IMR-90 (cell line): ENCODE data around the gene GRIK3. TPM values are rescaled to one million over a fixed set of nuclear protein-coding genes. Genes with fewer than 3 reads are reported as not detected.

Experiments used
- ATAC-seq: fragments of 200-7000 bp; cut with Tn5 transposase; 2 replicates; pipeline ENCODE4 v1.9.1; 2020; ENCODE audit warnings: low read depth, mild to moderate bottlenecking, moderate library complexity
- BruUV-seq: library from RNA; stranded (reverse); fragments of 400-500 nt; replicated peaks from 2 replicates; lab custom pipeline; 2021; lab: Mats Ljungman, UMichigan
- CTCF ChIA-PET: fragments of 300-600 bp; formaldehyde crosslinking; extraction: SDS; loops from one replicate; lab custom pipeline; 2021; ENCODE audit warnings: antibody characterized with exemption; lab: Yijun Ruan, JAX
- POLR2A ChIA-PET: fragments of 300-600 bp; sonication (Branson Sonifier 250); formaldehyde crosslinking; loops from one replicate; lab custom pipeline; 2022; ENCODE audit warnings: antibody characterized with exemption; ENCODE audit not compliant: unreplicated experiment; lab: Charles Lee
- DNase-seq: peaks from one replicate; pipeline ENCODE4 v3.0.0; 2013
- H2AFZ ChIP-seq: replicated peaks from 2 replicates; pipeline ENCODE3; 2013; ENCODE audit warnings: low read length, mild to moderate bottlenecking; ENCODE audit not compliant: poor library complexity
- H2AK5ac ChIP-seq: 2 replicates; pipeline ENCODE4 v1.6.1; 2013; ENCODE audit warnings: low read depth, low read length, inconsistent platforms
- H2AK9ac ChIP-seq: replicated peaks from 2 replicates; pipeline ENCODE3; 2013; ENCODE audit warnings: mild to moderate bottlenecking, low read depth, low read length, moderate library complexity; ENCODE audit not compliant: poor library complexity
- H2BK120ac ChIP-seq: 2 replicates; pipeline ENCODE4 v1.6.1; 2013; ENCODE audit warnings: low read depth, low read length, inconsistent platforms
- H2BK15ac ChIP-seq: 3 replicates; pipeline ENCODE4 v1.6.1; 2013; ENCODE audit warnings: low read depth, low read length, inconsistent platforms
- H2BK20ac ChIP-seq: 2 replicates; pipeline ENCODE4 v1.6.1; 2013; ENCODE audit warnings: low read depth, mild to moderate bottlenecking, inconsistent platforms, low read length, moderate library complexity
- H2BK5ac ChIP-seq: 2 replicates; pipeline ENCODE4 v1.6.1; 2013; ENCODE audit warnings: mild to moderate bottlenecking, low read depth, low read length, inconsistent platforms; ENCODE audit not compliant: poor library complexity, severe bottlenecking
- H3K14ac ChIP-seq: replicated peaks from 2 replicates; pipeline ENCODE4 v1.6.1; 2013; ENCODE audit warnings: low read depth, low read length, inconsistent platforms
- H3K18ac ChIP-seq: 2 replicates; pipeline ENCODE4 v1.6.1; 2013; ENCODE audit warnings: low read depth, low read length, control low read depth
- H3K23ac ChIP-seq: 2 replicates; pipeline ENCODE4 v1.6.1; 2013; ENCODE audit warnings: low read depth, low read length, inconsistent platforms
- H3K27ac ChIP-seq: 2 replicates; pipeline ENCODE4 v1.5.1; 2013; ENCODE audit warnings: mild to moderate bottlenecking, control low read depth, low read length; ENCODE audit not compliant: insufficient read depth
- H3K27me3 ChIP-seq: 2 replicates; pipeline ENCODE4 v1.6.1; 2013; ENCODE audit warnings: low read length; ENCODE audit not compliant: control insufficient read depth, insufficient read depth
- H3K36me3 ChIP-seq: 2 replicates; pipeline ENCODE4 v1.6.1; 2013; ENCODE audit warnings: low read length, mixed read lengths; ENCODE audit not compliant: control insufficient read depth, insufficient read depth
- H3K4ac ChIP-seq: 2 replicates; pipeline ENCODE4 v1.6.1; 2013; ENCODE audit warnings: low read depth, low read length, inconsistent platforms
- H3K4me1 ChIP-seq: 2 replicates; pipeline ENCODE4 v1.6.1; 2013; ENCODE audit warnings: low read length, mixed read lengths; ENCODE audit not compliant: control insufficient read depth, insufficient read depth
- H3K4me2 ChIP-seq: 2 replicates; pipeline ENCODE4 v1.6.1; 2013; ENCODE audit warnings: low read depth, mild to moderate bottlenecking, control low read depth, low read length, moderate library complexity
- H3K4me3 ChIP-seq: 2 replicates; pipeline ENCODE4 v1.5.1; 2013; ENCODE audit warnings: low read depth, mild to moderate bottlenecking, control low read depth, low read length, moderate library complexity; ENCODE audit not compliant: insufficient read depth
- H3K56ac ChIP-seq: 2 replicates; pipeline ENCODE4 v1.6.1; 2013; ENCODE audit warnings: low read length, inconsistent platforms; ENCODE audit not compliant: insufficient read depth; ENCODE audit errors: extremely low read depth
- H3K79me1 ChIP-seq, 2 experiments: 2 replicates each; pipeline ENCODE4 v1.6.1; 2013; ENCODE audit warnings: low read length in 2 of 2, inconsistent platforms in 1 of 2, low read depth in 1 of 2
- H3K9ac ChIP-seq: 2 replicates; pipeline ENCODE4 v1.6.1; 2013; ENCODE audit warnings: low read depth, low read length, control low read depth
- H3K9me1 ChIP-seq: 2 replicates; pipeline ENCODE4 v1.6.1; 2013; ENCODE audit warnings: low read length, inconsistent platforms; ENCODE audit not compliant: insufficient read depth
- H3K9me3 ChIP-seq: 2 replicates; pipeline ENCODE4 v1.6.1; 2013; ENCODE audit warnings: low read length; ENCODE audit not compliant: control insufficient read depth, insufficient read depth
- H4K20me1 ChIP-seq: 2 replicates; pipeline ENCODE4 v1.6.1; 2013; ENCODE audit warnings: low read length, inconsistent platforms; ENCODE audit not compliant: insufficient read depth
- H4K5ac ChIP-seq: 2 replicates; pipeline ENCODE4 v1.6.1; 2013; ENCODE audit warnings: mild to moderate bottlenecking, low read depth, low read length, control low read depth
- H4K8ac ChIP-seq, 2 experiments: 2 replicates each; pipeline ENCODE4 v1.6.1; 2013; ENCODE audit warnings: low read depth in 2 of 2, low read length in 2 of 2, control low read depth in 1 of 2, inconsistent platforms in 1 of 2
- H4K91ac ChIP-seq: 2 replicates; pipeline ENCODE4 v1.6.1; 2013; ENCODE audit warnings: low read depth, low read length, inconsistent platforms; ENCODE audit not compliant: insufficient read depth
- MXI1 ChIP-seq: IDR thresholded peaks from 2 replicates; pipeline ENCODE4 v1.6.1; 2012; ENCODE audit warnings: low read depth, mild to moderate bottlenecking, low read length, moderate library complexity, borderline replicate concordance
- WGBS, 2 experiments: methylation state at CpG; one replicate each; pipeline versions ENCODE4 v1.1.5 to v1.1.7; 2013; ENCODE audit warnings: missing lambda C conversion rate in 2 of 2; ENCODE audit not compliant: insufficient read length in 1 of 2; ENCODE audit errors: extremely low coverage in 2 of 2; 5-methylcytosine and 5-hydroxymethylcytosine counted together
- dilution Hi-C: fragments of 300-500 bp; cut with HindIII; formaldehyde crosslinking; loops from one replicate; pipeline ENCODE4 v1.14.3; 2018; ENCODE audit warnings: low sequenced_read_pairs; ENCODE audit not compliant: unreplicated experiment
- in situ Hi-C: fragments of 300-500 bp; cut with MboI; formaldehyde crosslinking; loops from 3 replicates; pipeline ENCODE4 v1.14.3; 2019; ENCODE audit warnings: low sequenced_read_pairs, inconsistent platforms, mixed read lengths
- intact Hi-C: fragments of 100-400 bp; cut with micrococcal nuclease; formaldehyde crosslinking; loops from 2 replicates; pipeline ENCODE4 v1.10.0; 2022
- polyA plus RNA-seq, 3 experiments: library from polyadenylated mRNA; depleted of rRNA; stranded (reverse); fragments of >200 nt; gene quantifications; 2 replicates each; pipeline ENCODE4 v1.2.3, GENCODE V29; 2012; ENCODE audit warnings: low replicate concordance in 1 of 3
- total RNA-seq: library from RNA; depleted of rRNA; stranded (reverse); fragments of >200 nt; gene quantifications from 2 replicates; pipeline ENCODE4 v1.2.3, GENCODE V29; 2012

The GRIK3 gene
- total and polyA plus RNA-seq, 2 of the 4 experiments (the other 2 are of a cell fraction), result not detected

DNA sequence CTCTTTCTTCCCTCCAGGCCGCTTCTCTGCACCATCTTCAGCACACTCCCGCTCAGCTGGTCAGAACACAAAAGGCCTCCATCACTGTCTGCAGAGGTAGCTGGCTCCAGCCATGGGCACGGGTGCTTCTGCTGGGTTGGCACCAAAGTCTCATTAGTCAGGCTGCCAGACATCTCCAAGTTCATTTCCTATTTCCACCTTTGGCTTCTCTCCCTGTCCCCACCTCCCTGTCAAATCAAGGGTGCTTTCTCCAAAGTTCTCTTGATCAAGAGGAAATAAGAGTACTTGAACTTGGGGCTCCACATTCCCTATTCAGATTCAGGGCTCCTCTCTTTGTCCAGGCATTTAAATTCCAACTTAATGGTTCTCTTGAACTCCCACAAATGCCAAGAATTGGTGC, 33.9 kb upstream of the GRIK3 start:
- Histone ChIP-seq H4K5ac (no peak overlapping the region), H3K9me3 (no peaks in the 10 kb centered on the region), H3K4ac (no peak overlapping the region), H3K56ac (no peak overlapping the region), H2BK5ac (no peak overlapping the region), H3K4me2 (no peak overlapping the region), H3K27ac (no peak overlapping the region), H3K18ac (no peak overlapping the region), H4K91ac (no peak overlapping the region), H2AK9ac (no peak overlapping the region), H3K9ac (no peak overlapping the region), H3K36me3 (no peaks in the 10 kb centered on the region), H4K8ac (no peak overlapping the region), H3K4me3 (no peak overlapping the region), H2AK5ac (no peak overlapping the region), H3K4me1 (no peaks in the 10 kb centered on the region), H3K9me1 (no peaks in the 10 kb centered on the region), H4K20me1 (no peaks in the 10 kb centered on the region), H3K27me3 (no peaks in the 10 kb centered on the region), H3K14ac (no peak overlapping the region), H3K23ac (no peak overlapping the region), H3K79me1 (no peaks in the 10 kb centered on the region), H2AFZ (no peak overlapping the region), H2BK120ac (no peak overlapping the region), H2BK15ac (no peak overlapping the region), H2BK20ac (no peak overlapping the region)
- CTCF ChIA-PET, result no interaction called here
- WGBS, 2 experiments, result 14% methylated on average over 1 of the region's 3 CpGs; no CpG with 5 or more reads in 1 of the 2 experiments
- BruUV-seq, result no TSS peak
- TF ChIP-seq MXI1, result no peak
- intact Hi-C loops, result no loop called here
- dilution Hi-C loops, result no loop called here
- DNase-seq (no peak), ATAC-seq (no peak)
- POLR2A ChIA-PET, result no interaction called here
- in situ Hi-C loops, result no loop called here
